Nucleus accumbens (tissue), 56 donors: ENCODE measurements around the gene EFNA1.

Experiments used
- DNase-seq, 56 donors: peaks; one replicate each; lab custom pipeline; 2025; lab: John Stamatoyannopoulos, UW

Gene EFNA1

GRCh38 chr1:155170806-155171205, 43.1 kb downstream of the EFNA1 start:
- no peak for DNase-seq

GRCh38 chr1:155171836-155172731, 44.4 kb downstream of the EFNA1 start:
- no peak for DNase-seq

DNA sequence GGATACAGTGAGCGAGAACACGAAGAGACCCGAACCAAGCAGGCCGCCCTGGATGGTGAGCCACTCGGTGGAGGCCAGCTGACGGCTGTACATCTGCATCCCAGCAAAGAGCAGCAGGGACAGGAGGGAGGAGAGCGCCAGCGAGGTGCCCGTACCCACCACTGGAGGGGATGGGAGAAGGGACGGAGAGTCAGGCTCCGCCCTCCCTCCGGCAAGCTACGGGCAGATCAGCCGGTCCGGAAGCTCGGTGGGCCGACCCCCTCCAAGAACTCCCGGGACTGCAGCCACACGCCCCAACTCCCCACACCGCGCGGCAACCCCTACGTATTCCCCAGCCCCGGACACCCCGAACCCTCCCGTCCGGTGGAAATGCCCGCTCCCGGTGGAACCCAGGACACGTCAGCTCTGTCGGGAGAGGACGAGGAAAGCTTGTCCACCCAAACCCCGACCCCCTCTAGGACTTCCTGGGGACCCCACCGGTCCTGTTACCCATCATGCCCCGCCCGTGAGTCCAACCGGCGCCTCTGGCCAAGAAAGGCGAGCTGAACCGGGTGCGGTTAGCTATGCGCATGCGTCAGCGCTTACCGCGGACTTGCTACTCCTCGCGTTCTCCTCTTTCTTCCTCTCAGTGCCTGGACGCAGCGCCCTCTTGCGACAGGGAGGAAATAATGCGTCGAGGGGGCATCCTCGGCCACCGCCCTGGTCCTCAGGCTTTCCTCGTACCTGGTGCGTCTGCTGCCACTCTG, 45.2 kb downstream of the EFNA1 start, which contains the start of gene KRTCAP2:
TSS of gene KRTCAP2 (minus strand) at position 573 of the 746 bp plus-strand sequence. CDS start at position 493, 80 bp downstream.
- peak; percentile 61 to 96 (median 89) for DNase-seq

GRCh38 chr1:155173478-155174323, 46.0 kb downstream of the EFNA1 start, which contains the start of gene TRIM46:
TRIM46 (plus strand) TSS chr1:155173849; CDS start chr1:155173967, 118 bp downstream.
- DNase-seq: peak in 48 of 56 donors; percentile 24 to 88 (median 60)

DNA sequence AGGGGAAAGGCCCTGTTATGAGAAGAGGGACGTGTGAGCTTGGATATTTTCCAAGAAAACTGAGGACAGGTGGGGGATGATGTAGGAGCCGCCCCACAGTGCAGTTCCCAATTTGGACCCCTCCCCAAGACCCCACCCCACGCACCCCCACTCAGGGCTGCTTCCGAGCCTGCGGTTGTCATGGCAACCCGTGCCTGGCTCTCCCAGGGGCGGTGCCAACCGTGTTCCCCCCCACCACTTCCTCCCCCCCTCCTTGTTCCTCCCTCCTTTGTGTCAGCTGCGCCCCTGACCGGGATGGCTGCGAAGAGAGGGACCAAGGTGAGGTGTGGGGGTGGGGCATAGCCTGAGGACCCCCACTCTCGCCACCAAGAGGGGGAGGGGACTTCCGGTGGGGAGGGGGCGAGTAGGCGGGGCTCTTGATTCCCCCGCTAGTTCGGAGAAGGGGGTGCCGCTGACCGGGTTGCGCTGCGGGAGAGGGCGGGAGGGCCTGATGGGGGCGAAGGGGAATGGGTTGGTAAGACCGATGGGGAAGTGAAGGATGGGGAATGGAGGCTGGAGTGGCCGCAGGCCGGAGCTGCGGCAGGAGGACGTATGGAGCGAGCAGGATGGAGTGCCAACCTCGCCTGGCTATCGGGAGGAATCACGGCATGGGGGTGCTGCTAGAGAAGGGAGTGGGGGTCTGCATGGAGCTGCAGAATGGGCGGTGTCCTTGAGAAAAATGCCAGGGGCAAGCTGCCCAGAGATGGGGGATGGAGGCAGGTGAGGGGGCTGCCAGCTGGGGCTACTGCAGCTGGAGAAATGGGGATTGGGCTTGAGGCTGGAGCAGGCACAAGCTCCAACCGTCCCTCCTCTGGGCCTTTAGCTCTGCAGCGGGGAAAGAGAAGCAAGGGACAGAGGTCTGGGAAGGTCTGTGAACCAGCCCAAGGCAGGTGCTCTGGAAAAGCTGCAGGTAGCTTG, 46.9 kb downstream of the EFNA1 start:
- peak in 38 of 56 donors; percentile 20 to 76 (median 49) for DNase-seq

- DNase-seq: no peak
Observed at GRCh38 chr1:155175281-155175926, 47.7 kb downstream of the EFNA1 start.

DNA sequence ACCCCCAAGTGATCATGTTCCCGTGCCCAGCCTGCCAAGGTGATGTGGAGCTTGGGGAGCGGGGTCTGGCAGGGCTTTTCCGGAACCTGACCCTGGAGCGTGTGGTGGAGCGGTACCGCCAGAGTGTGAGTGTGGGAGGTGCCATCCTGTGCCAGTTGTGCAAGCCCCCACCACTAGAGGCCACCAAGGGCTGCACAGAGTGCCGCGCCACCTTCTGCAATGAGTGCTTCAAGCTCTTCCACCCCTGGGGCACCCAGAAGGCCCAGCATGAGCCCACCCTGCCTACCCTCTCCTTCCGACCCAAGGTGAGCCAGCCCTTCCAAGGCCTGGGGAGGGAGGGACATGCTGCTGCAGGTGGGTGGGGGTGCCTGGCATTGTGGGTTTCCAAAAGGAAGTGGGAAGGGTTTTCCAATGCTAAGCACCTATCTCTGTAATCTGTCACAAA, 48.3 kb downstream of the EFNA1 start:
- DNase-seq: peak in 10 of 56 donors; percentile 17 to 49 (median 30)

- DNase-seq: peak in 51 of 56 donors; percentile 23 to 93 (median 66)
Observed at GRCh38 chr1:155176544-155177071, 48.9 kb downstream of the EFNA1 start.

GRCh38 chr1:155177192-155177917, 49.7 kb downstream of the EFNA1 start:
- DNase-seq: no peak

GRCh38 chr1:155177918-155178281, 50.2 kb downstream of the EFNA1 start:
- no peak for DNase-seq

- DNase-seq: no peak
Observed at GRCh38 chr1:155178441-155179111, 50.9 kb downstream of the EFNA1 start.

GRCh38 chr1:155179112-155180031, 51.7 kb downstream of the EFNA1 start:
- no peak for DNase-seq

- no peak for DNase-seq
Observed at GRCh38 chr1:155181371-155182051, 53.8 kb downstream of the EFNA1 start.

- DNase-seq: no peak
Observed at GRCh38 chr1:155182052-155182550, 54.4 kb downstream of the EFNA1 start.

- DNase-seq: no peak
Observed at GRCh38 chr1:155183775-155184221, 56.1 kb downstream of the EFNA1 start.
